Testis (tissue), 3 donors: ENCODE data around the gene CEP63. TPM values are rescaled to one million over a fixed set of nuclear protein-coding genes. Genes with fewer than 3 reads are reported as not detected.

Experiments used
- DNase-seq: peaks from one replicate; pipeline ENCODE4 v3.0.0-alpha.2; 2019
- H3K27ac ChIP-seq, 2 donors: fragments of 200-600 bp; sonication (generic); one replicate each; pipeline ENCODE4 v1.5.1; 2019
- H3K27me3 ChIP-seq: fragments of 200-600 bp; sonication (generic); one replicate; pipeline ENCODE4 v1.5.1; 2019
- H3K36me3 ChIP-seq: fragments of 200-600 bp; sonication (generic); one replicate; pipeline ENCODE4 v1.5.1; 2017; ENCODE audit warnings: low read depth; ENCODE audit errors: missing control alignments
- H3K4me1 ChIP-seq: fragments of 200-600 bp; sonication (generic); one replicate; pipeline ENCODE4 v1.5.1; 2019
- H3K4me3 ChIP-seq, 2 donors: fragments of 200-600 bp; sonication (generic); one replicate each; pipeline ENCODE4 v1.5.1; 2017 to 2019
- H3K9me3 ChIP-seq: fragments of 200-600 bp; sonication (generic); one replicate; pipeline ENCODE4 v1.5.1; 2017
- CTCF ChIP-seq, 3 experiments: fragments of 450-650 bp in 2 of 3; fragments of 200-600 bp in 1 of 3; sonication (generic) in 1 of 3; IDR thresholded peaks; one replicate each; pipeline ENCODE4 v1.5.1; 2016 to 2019; ENCODE audit warnings: antibody characterized with exemption in 3 of 3, mild to moderate bottlenecking in 2 of 3, moderate library complexity in 1 of 3
- POLR2A ChIP-seq: fragments of 450-650 bp; IDR thresholded peaks from one replicate; pipeline ENCODE4 v1.6.1; 2017; ENCODE audit warnings: antibody characterized with exemption, mild to moderate bottlenecking, moderate library complexity
- WGBS, 2 donors: methylation state at CpG; one replicate each; pipeline ENCODE4 v1.1.5; 2018; 5-methylcytosine and 5-hydroxymethylcytosine counted together
- intact Hi-C: fragments of 100-400 bp; cut with DNase I; formaldehyde crosslinking; loops from one replicate; pipeline ENCODE4 v1.15.1; 2023; ENCODE audit warnings: low total_unique reads
- polyA plus RNA-seq: library from polyadenylated mRNA; stranded (reverse); fragments of 350-450 nt; fragmentation: Illumina TruSeq; extraction: RNeasy Lipid Tissue Mini Kit (QIAGEN cat#74804); gene quantifications from one replicate; pipeline ENCODE4 v1.2.3, GENCODE V29; 2014; ENCODE audit warnings: low read depth, low replicate concordance; ENCODE audit not compliant: insufficient read depth
- total RNA-seq, 2 donors: library from RNA; depleted of rRNA; stranded (reverse); fragments of >200 nt; gene quantifications; one replicate each; pipeline ENCODE4 v1.2.3, GENCODE V29; 2016

Gene CEP63
- total and polyA plus RNA-seq, 3 donors from 2014 or later, result 42.3 to 74.5 (median 45.5) TPM

GRCh38 chr3:134464064-134464688 is 21.7 kb upstream of the CEP63 start:
- TF ChIP-seq POLR2A, result no peak
- TF ChIP-seq CTCF (IDR thresholded peaks at IDR 0.05), result no peak
- Histone ChIP-seq H3K9me3 (no peaks in the 10 kb centered on the region), H3K4me1 (peaks cover 27% of the 10 kb centered on the region), H3K27me3 (no peaks in the 10 kb centered on the region), H3K36me3 (no peaks in the 10 kb centered on the region), H3K4me3 (no peak overlapping the region), H3K27ac (no peak overlapping the region)
- intact Hi-C loops, result loop anchor here (5.0 kb wide), 1 partner anchor 92 kb away; the partner anchor contains the start of gene AMOTL2
- WGBS, 2 donors, result 52 to 65% methylated on average over 13 of the region's 13 CpGs
- peak; percentile 74 for DNase-seq

GRCh38 chr3:134464689-134465365 is 21.0 kb upstream of the CEP63 start:
- TF ChIP-seq POLR2A, result no peak
- no peak for TF ChIP-seq CTCF (IDR thresholded peaks at IDR 0.05)
- no peak overlapping the region for H3K4me3 ChIP-seq
- H3K27ac ChIP-seq, result no peak overlapping the region
- no peaks in the 10 kb centered on the region for H3K36me3 ChIP-seq
- DNase-seq, result no peak
- no peaks in the 10 kb centered on the region for H3K9me3 ChIP-seq
- WGBS, 2 donors, result 55 to 80% methylated on average over 7 to 8 of the region's 8 CpGs
- intact Hi-C loops, result loop anchor here (5.0 kb wide), 1 partner anchor 93 kb away; the partner anchor contains the start of gene AMOTL2
- H3K4me1 ChIP-seq, result peaks cover 27% of the 10 kb centered on the region
- no peaks in the 10 kb centered on the region for H3K27me3 ChIP-seq

- Histone ChIP-seq H3K4me1 (peaks cover 22% of the 10 kb centered on the region), H3K4me3 (no peak overlapping the region), H3K9me3 (no peaks in the 10 kb centered on the region), H3K36me3 (no peaks in the 10 kb centered on the region), H3K27me3 (no peaks in the 10 kb centered on the region), H3K27ac (no peak overlapping the region)
- intact Hi-C loops, result no loop called here
- DNase-seq, result no peak
- no peak for TF ChIP-seq CTCF (IDR thresholded peaks at IDR 0.05)
- TF ChIP-seq POLR2A, result no peak
- 50 to 62% methylated on average over 1 of the region's 1 CpG for WGBS, 2 donors
Measured at GRCh38 chr3:134466331-134466730, 19.5 kb upstream of the CEP63 start.

- intact Hi-C loops, result no loop called here
- Histone ChIP-seq H3K27ac (no peak overlapping the region), H3K4me1 (peaks cover 8% of the 10 kb centered on the region), H3K36me3 (no peaks in the 10 kb centered on the region), H3K27me3 (no peaks in the 10 kb centered on the region), H3K9me3 (no peaks in the 10 kb centered on the region), H3K4me3 (no peak overlapping the region)
- TF ChIP-seq CTCF (IDR thresholded peaks at IDR 0.05), result no peak
- TF ChIP-seq POLR2A, result no peak
- 81 to 84% methylated on average over 4 of the region's 4 CpGs for WGBS, 2 donors
- DNase-seq, result no peak
Measured at GRCh38 chr3:134468519-134468918, 17.3 kb upstream of the CEP63 start.
